Right cardiac atrium (tissue), 5 donors: ENCODE measurements around the gene ST14. TPM values are rescaled to one million over a fixed set of nuclear protein-coding genes. Genes with fewer than 3 reads are reported as not detected.

Source experiments
- ATAC-seq, 2 donors: fragments of 200-7000 bp; cut with Tn5 transposase; one replicate each; pipeline versions ENCODE4 v1.8.0 to v1.9.1; 2020; ENCODE audit warnings: moderate library complexity in 2 of 2, mild to moderate bottlenecking in 1 of 2
- DNase-seq, 3 donors: peaks; one replicate each; pipeline ENCODE4 v3.0.0-alpha.2; 2020
- H3K27ac ChIP-seq: one replicate; pipeline ENCODE4 v1.5.1; 2013; ENCODE audit warnings: mild to moderate bottlenecking, low read length, control low read depth, moderate library complexity
- H3K27me3 ChIP-seq: one replicate; pipeline ENCODE4 v1.6.1; 2013; ENCODE audit not compliant: control insufficient read depth, insufficient read depth
- H3K4me1 ChIP-seq: one replicate; pipeline ENCODE4 v1.6.1; 2013; ENCODE audit warnings: low read length; ENCODE audit not compliant: control insufficient read depth, insufficient read depth
- H3K4me3 ChIP-seq: one replicate; pipeline ENCODE4 v1.5.1; 2013; ENCODE audit warnings: low read length, control low read depth
- H3K9me3 ChIP-seq: one replicate; pipeline ENCODE4 v1.6.1; 2013; ENCODE audit warnings: low read length; ENCODE audit not compliant: control insufficient read depth
- WGBS: extraction: QIAGEN DNeasy Blood & Tissue Kit; methylation state at CpG from one replicate; pipeline ENCODE4 v1.1.7; 2013; 5-methylcytosine and 5-hydroxymethylcytosine counted together
- intact Hi-C, 4 donors: fragments of 100-400 bp; cut with DNase I; formaldehyde crosslinking; loops; one replicate each; pipeline versions ENCODE4 v1.11.0 to v1.14.0; 2022 to 2023
- polyA plus RNA-seq: library from polyadenylated mRNA; stranded (reverse); fragments of 200-250 nt; gene quantifications from one replicate; pipeline ENCODE4 v1.2.3, GENCODE V29; 2013
- total RNA-seq, 4 donors: library from RNA; stranded (reverse); fragmentation: NEBNext Ultra II Directional; extraction: Animal tissue kit (Norgen Biotek cat#: 25700); gene quantifications; one replicate each; pipeline ENCODE4 v1.2.1, GENCODE V29; 2021
- donor health status: healthy with polysubstance abuse.
- donor health status: DM: no; HTN: yes; CAD: no.
- donor health status: DM: no; HTN: no; CAD: no.
- donor health status: DM: no; HTN: yes; CAD: no; lungs with severe emphysema.
- donor health status: DM: yes; HTN: yes; CAD: no.

ST14 gene
- total and polyA plus RNA-seq, 5 donors, result 0.61 to 2.8 (median 1.2) TPM

DNA sequence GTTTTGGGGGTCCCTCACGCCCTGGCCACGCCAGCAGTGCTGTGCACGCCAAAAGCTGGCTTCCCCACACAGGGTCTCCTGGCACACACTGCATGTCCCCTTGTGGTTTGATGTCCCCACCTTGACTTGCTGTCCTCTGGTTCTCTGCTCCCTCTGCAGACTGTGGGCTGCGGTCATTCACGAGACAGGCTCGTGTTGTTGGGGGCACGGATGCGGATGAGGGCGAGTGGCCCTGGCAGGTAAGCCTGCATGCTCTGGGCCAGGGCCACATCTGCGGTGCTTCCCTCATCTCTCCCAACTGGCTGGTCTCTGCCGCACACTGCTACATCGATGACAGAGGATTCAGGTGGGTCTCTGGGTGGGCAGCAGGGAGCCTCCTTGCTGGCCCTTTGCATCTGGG lies 40.2 kb downstream of the ST14 start:
- DNase-seq (no peak), ATAC-seq (no peak)
- no peaks in the 10 kb centered on the region for H3K9me3 ChIP-seq
- no peaks in the 10 kb centered on the region for H3K4me1 ChIP-seq
- H3K27ac ChIP-seq, result no peak overlapping the region
- H3K27me3 ChIP-seq, result no peaks in the 10 kb centered on the region
- intact Hi-C loops, result no loop called here
- 83% methylated on average over 12 of the region's 12 CpGs for WGBS
- no peak overlapping the region for H3K4me3 ChIP-seq

DNA sequence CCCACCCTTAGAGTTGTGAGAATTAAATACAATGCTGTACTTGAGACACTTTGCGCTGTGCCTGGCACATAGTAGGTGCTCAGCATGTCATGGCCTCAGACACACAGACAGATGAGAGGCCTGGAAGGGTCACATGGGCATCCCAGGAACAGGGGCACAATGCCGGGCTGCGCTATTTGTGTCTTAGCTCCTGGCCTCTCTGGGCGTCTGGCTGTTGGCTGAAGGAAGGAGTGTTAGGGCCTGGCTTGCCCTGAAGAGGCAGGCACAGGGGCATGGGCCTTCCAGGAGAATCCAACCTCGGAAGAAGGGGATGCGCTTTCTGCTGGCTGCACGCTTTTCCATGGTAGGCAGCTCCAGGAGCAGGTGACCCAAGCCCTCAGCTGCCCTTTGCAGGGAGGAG lies 41.4 kb downstream of the ST14 start:
- no peaks in the 10 kb centered on the region for H3K4me1 ChIP-seq
- WGBS, result 94% methylated on average over 7 of the region's 7 CpGs
- H3K9me3 ChIP-seq, result no peaks in the 10 kb centered on the region
- H3K27ac ChIP-seq, result no peak overlapping the region
- H3K4me3 ChIP-seq, result no peak overlapping the region
- intact Hi-C loops, result no loop called here
- ATAC-seq, result no peak
- DNase-seq, result no peak
- no peaks in the 10 kb centered on the region for H3K27me3 ChIP-seq

- intact Hi-C loops, result no loop called here
- no peaks in the 10 kb centered on the region for H3K27me3 ChIP-seq
- no peak overlapping the region for H3K27ac ChIP-seq
- DNase-seq (no peak), ATAC-seq (no peak)
- H3K9me3 ChIP-seq, result no peaks in the 10 kb centered on the region
- WGBS, result 82% methylated on average over 12 of the region's 12 CpGs
- H3K4me1 ChIP-seq, result no peaks in the 10 kb centered on the region
- H3K4me3 ChIP-seq, result no peak overlapping the region
Measured at GRCh38 chr11:130202009-130202817, 42.6 kb downstream of the ST14 start.

DNA sequence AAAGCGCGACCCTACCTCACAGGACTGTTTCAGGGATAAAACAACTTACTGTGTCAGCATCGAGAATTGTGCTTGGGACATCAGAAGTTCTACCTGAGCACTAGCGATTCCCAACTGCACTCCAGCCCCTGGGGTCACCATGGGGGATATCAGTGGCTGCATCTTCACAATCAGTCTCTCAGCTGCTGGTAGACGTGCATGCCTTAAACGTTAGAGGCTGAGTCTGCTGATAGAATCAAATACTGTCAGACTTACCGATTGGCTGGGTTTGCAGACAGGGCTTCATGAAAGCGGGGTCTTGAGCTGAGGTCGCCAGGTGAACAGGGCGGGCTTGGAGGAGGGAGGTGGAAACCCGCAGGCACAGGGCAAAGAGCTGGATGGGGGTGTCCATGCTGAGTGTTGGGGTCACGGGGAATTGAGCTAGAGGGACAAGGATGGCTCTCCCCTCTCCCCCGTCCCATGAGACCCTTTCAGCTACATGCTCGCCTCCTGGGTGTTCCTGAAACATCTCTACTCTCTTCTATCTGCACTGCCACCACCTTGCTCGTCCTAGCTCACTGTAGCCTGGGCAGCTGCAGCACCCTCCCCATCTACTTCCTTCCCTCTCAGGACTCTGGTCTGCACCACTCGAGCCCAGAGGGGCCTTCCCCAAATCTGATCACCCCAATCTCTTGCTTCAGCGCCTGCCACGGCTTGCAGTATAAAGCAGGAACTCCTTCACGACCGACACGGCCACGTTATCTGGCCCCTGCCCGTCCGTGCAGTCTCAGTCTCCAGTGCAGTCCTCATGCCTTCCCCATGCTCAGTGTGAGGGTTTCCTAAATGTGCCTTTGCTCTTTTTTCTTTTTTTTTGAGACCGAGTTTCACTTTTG lies 43.5 kb downstream of the ST14 start:
- peak in 1 of 3 donors; percentile 41 for DNase-seq
- Histone ChIP-seq H3K27ac (no peak overlapping the region), H3K4me1 (no peaks in the 10 kb centered on the region), H3K4me3 (no peak overlapping the region), H3K27me3 (no peaks in the 10 kb centered on the region), H3K9me3 (no peaks in the 10 kb centered on the region)
- 79% methylated on average over 25 of the region's 25 CpGs for WGBS
- intact Hi-C loops, result no loop called here
- no peak for ATAC-seq

GRCh38 chr11:130203766-130204702 lies 44.5 kb downstream of the ST14 start:
- 85% methylated on average over 27 of the region's 27 CpGs for WGBS
- H3K4me1 ChIP-seq, result no peaks in the 10 kb centered on the region
- intact Hi-C loops, result no loop called here
- DNase-seq (peak in 1 of 3 donors; percentile 18), ATAC-seq (no peak)
- no peak overlapping the region for H3K27ac ChIP-seq
- no peak overlapping the region for H3K4me3 ChIP-seq
- no peaks in the 10 kb centered on the region for H3K27me3 ChIP-seq
- no peaks in the 10 kb centered on the region for H3K9me3 ChIP-seq

DNA sequence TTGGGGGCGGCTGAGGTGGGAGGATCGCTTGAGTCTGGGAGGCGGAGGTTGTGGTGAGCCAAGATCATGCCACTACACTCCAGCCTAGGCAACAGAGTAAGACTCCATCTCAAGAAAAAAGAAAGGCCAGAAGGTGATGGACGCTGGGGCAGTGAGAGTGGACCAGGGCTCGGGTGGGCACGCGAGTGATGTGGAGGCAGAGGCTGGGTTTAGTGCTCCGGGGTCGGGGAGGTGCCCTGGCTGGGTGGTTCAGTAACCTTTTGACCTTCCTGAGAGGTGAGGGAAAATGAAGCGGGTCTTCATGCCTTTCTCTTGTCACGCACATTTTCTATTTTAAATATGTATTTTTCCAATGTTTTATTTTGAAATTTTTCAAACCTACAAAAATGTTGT lies 45.1 kb downstream of the ST14 start:
- intact Hi-C loops, result no loop called here
- Histone ChIP-seq H3K4me3 (no peak overlapping the region), H3K27me3 (no peaks in the 10 kb centered on the region), H3K4me1 (no peaks in the 10 kb centered on the region), H3K27ac (no peak overlapping the region), H3K9me3 (no peaks in the 10 kb centered on the region)
- WGBS, result 93% methylated on average over 11 of the region's 11 CpGs
- DNase-seq (no peak), ATAC-seq (no peak)

DNA sequence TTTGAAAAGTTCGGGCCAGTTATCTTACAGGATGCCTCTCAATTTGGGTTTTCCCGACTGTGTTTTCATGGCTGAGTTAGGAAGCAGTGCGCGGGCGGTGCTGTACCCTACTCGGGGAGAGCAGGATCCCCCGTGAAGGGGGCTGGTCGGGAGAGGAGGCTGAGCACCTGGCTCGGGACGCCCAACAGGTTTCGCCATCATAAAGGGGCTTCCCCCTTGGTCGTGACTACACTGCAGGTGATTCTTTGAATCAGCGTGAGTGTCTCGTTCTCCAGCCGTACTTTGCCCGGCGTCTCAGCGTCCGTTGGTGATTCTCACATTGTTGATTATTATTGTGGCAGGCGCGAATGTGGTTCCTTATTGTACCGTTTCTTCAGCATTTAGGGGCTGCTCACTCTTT lies 46.6 kb downstream of the ST14 start:
- Histone ChIP-seq H3K4me3 (no peak overlapping the region), H3K27me3 (no peaks in the 10 kb centered on the region), H3K27ac (no peak overlapping the region), H3K9me3 (no peaks in the 10 kb centered on the region), H3K4me1 (no peaks in the 10 kb centered on the region)
- WGBS, result 87% methylated on average over 22 of the region's 22 CpGs
- intact Hi-C loops, result no loop called here
- DNase-seq, result no peak
- no peak for ATAC-seq

- Histone ChIP-seq H3K27me3 (no peaks in the 10 kb centered on the region), H3K27ac (no peak overlapping the region), H3K4me3 (no peak overlapping the region), H3K4me1 (no peaks in the 10 kb centered on the region), H3K9me3 (no peaks in the 10 kb centered on the region)
- 92% methylated on average over 45 of the region's 45 CpGs for WGBS
- intact Hi-C loops, result no loop called here
- DNase-seq (no peak), ATAC-seq (no peak)
Measured at GRCh38 chr11:130208241-130209127, 48.9 kb downstream of the ST14 start.

GRCh38 chr11:130209128-130209932 lies 49.7 kb downstream of the ST14 start:
- 91% methylated on average over 53 of the region's 53 CpGs for WGBS
- Histone ChIP-seq H3K4me1 (no peaks in the 10 kb centered on the region), H3K27ac (no peak overlapping the region), H3K9me3 (no peaks in the 10 kb centered on the region), H3K27me3 (no peaks in the 10 kb centered on the region), H3K4me3 (no peak overlapping the region)
- DNase-seq, result no peak
- intact Hi-C loops, result no loop called here
- ATAC-seq, result no peak
